ENCODE measurements around the gene IFI27L2.

IFI27L2 gene

GRCh38 chr14:94103554-94104150, 25.8 kb downstream of the IFI27L2 start:
- in situ Hi-C loops (cut with MboI; ENCODE audit: low sequenced_read_pairs) = no loop called here

GRCh38 chr14:94102768-94103482, 26.5 kb downstream of the IFI27L2 start:
- in situ Hi-C loops (cut with MboI; ENCODE audit: low sequenced_read_pairs) = no loop called here

GRCh38 chr14:94101748-94102147, 27.7 kb downstream of the IFI27L2 start:
- in situ Hi-C loops (cut with MboI; ENCODE audit: low sequenced_read_pairs) = no loop called here

GRCh38 chr14:94100847-94101246, 28.6 kb downstream of the IFI27L2 start:
- in situ Hi-C loops (cut with MboI; ENCODE audit: low sequenced_read_pairs) = no loop called here

- in situ Hi-C loops (cut with MboI; ENCODE audit: low sequenced_read_pairs) = no loop called here
Measured at GRCh38 chr14:94099006-94099405, 30.4 kb downstream of the IFI27L2 start.

- in situ Hi-C loops (cut with MboI; ENCODE audit: low sequenced_read_pairs) = no loop called here
Measured at GRCh38 chr14:94098326-94098992, 30.9 kb downstream of the IFI27L2 start.

DNA sequence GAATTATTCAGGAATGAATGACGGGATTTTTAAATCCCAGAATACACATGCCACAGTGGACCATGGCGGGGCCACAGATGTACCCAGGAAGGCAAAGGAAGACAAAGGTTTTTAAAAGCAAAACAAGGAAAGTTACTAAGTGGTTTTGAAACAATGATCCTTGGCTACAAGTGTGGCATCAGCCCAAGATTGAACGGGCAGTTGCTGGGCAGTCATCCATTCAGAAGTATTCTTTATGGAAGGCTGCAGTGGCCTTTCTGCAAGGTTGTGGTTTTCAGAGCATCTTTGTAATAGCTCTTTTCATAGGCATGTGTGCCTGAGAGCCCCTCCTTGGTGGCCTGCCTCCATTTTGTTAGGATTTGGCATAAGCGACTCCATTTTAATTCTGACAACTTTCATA, 32.3 kb downstream of the IFI27L2 start:
- in situ Hi-C loops (cut with MboI; ENCODE audit: low sequenced_read_pairs) = no loop called here

DNA sequence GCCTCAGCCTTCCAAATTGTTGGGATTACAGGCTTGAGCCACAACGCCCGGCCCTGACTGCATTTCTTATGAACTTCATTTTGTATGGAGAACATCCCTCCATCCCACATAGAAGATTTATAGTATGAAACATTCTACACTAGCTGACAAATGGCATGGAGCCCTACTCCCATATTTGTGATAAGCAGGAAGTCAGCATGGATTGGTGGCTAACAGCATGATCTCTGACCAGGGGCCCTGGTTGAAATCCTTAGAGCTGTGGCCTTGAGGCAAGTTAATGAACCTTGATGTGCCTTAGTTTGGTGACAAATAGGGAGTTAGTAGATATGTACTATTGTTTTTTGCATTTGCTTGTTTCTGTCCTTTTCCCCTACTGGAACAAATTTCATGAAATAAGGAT, 36.0 kb downstream of the IFI27L2 start:
- in situ Hi-C loops (cut with MboI; ENCODE audit: low sequenced_read_pairs) = no loop called here

- in situ Hi-C loops (cut with MboI; ENCODE audit: low sequenced_read_pairs) = no loop called here
Measured at GRCh38 chr14:94089479-94089878, 39.9 kb downstream of the IFI27L2 start.

DNA sequence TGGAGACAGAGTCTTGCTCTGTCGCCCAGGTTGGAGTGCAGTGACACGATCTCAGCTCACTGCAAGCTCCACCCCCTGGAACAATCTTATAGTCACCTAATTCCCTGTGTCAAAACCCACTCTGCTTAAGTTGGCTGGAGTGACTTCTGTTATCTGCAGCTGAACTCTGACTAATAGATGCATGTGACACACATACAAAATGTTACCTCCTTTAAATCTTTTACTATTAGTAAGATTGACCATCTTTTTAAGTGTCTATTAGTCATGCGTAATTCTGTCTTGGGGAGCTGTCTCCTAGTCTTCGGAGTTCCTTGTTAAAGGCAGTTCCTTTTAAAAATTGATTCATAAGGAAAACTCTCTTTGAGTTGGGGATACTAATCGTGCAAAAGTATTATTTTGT, 40.9 kb downstream of the IFI27L2 start:
- in situ Hi-C loops (cut with MboI; ENCODE audit: low sequenced_read_pairs) = no loop called here

DNA sequence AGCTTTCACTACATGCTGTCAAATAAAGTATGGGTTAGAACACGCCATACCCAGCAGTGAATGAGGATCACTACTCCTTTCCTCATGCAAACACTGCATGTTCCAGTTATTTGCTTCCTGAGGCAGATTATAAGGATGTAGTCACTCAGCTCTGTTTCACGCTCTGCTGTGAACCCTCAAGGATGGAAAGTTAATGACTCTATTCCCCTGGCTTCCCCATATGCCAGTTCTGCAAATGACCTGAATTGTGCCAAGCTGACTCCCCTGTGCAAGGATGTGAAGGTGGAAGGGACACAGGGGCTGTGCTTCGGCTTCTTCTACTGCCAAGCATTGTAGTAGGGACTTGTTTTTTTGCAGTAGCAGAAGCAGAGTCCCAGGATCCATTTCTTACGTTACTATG, 41.5 kb downstream of the IFI27L2 start:
- in situ Hi-C loops (cut with MboI; ENCODE audit: low sequenced_read_pairs) = no loop called here

DNA sequence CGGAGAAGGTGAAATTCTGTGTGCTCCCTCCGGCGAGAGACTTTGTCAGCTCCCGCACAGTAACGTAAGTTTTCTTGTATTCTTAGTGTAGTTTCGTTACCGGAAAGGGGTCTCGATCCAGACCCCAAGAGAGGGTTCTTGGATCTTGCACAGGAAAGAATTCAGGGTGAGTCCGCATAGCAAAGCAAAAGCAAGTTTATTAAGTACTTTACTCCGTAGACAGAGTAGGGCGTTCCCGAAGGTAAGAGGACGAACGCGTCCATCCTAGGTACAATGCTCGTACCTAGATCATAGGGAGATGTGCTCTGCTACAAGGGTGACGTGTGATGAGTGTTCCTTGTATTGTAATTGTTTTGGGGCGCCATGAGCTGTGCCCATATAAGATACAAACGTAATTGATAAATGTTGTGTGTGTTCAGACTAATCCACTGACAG, 48.0 kb downstream of the IFI27L2 start:
- in situ Hi-C loops (cut with MboI; ENCODE audit: low sequenced_read_pairs) = no loop called here

DNA sequence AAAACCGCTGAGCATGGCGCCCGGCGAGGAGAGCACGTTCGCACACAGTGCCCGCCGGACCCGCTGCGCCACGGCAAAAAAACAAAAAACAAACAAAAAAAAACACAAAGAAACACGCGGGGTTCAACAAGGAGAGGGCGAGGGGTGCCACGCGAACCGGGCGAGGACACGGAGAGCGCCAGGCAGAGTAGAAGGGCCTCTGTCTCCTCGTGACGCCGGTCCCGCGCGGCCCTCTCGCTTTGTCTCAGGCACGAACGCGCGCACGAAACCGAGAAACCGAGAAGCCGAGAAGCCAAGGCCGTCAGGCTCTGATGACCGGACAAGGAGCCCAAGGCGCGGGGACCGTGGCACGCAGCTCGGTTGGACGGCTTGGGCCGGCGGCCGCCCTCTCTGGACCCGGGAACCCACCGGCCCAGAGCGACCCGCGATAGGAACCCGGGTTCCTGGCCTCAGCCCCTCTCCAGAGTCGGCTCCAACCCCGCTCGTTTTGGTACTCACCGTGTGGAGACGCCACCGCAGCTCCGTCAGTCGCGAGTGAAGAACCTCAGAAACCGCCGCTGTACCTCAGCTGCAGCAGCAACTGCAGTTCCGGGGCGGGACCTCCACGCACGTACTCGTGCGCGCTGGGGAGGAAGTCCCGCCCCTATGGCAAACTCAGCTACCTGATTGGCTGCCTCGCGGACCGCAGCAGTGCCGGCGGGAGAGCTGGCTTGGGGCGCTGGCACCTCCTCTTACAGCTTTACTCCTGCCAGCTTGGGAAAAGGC, 48.6 kb downstream of the IFI27L2 start, which contains the start of the genes DDX24 and IFI27L1:
TSS of gene DDX24 (minus strand) at position 582 of the 765 bp plus-strand sequence. CDS start 1,460 bp downstream, outside the sequence.
TSS of gene IFI27L1 (plus strand) at position 690 of the 765 bp plus-strand sequence. CDS start 15,628 bp downstream, outside the sequence.
- in situ Hi-C loops (cut with MboI; ENCODE audit: low sequenced_read_pairs) = no loop called here

- in situ Hi-C loops (cut with MboI; ENCODE audit: low sequenced_read_pairs) = no loop called here
Measured at GRCh38 chr14:94079891-94080620, 49.3 kb downstream of the IFI27L2 start.

- in situ Hi-C loops (cut with MboI; ENCODE audit: low sequenced_read_pairs) = no loop called here
Measured at GRCh38 chr14:94077823-94078222, 51.6 kb downstream of the IFI27L2 start.

All from HL-60/S4 treated with retinoic acid at 250 ng/mL for 4 days and 3 days (cell line).